Ureter (tissue), 1 donor: ENCODE data around the gene TMC3. TPM values are rescaled to one million over a fixed set of nuclear protein-coding genes. Genes with fewer than 3 reads are reported as not detected.
"Not testable (repeated sequence)": the region's sequence is repeated elsewhere in the genome, so short reads cannot be mapped to it uniquely, and the experiment has no call there.

Experiments
- DNase-seq: peaks from one replicate; pipeline ENCODE4 v3.0.0-alpha.2; 2020; ENCODE audit warnings: low spot score
- total RNA-seq: library from RNA; stranded (reverse); gene quantifications from one replicate; pipeline ENCODE4 v1.2.4, GENCODE V29; 2023
- donor health status: DM: yes; HTN: yes; CAD: no.

The TMC3 gene
- total RNA-seq = 1.4 TPM

DNA sequence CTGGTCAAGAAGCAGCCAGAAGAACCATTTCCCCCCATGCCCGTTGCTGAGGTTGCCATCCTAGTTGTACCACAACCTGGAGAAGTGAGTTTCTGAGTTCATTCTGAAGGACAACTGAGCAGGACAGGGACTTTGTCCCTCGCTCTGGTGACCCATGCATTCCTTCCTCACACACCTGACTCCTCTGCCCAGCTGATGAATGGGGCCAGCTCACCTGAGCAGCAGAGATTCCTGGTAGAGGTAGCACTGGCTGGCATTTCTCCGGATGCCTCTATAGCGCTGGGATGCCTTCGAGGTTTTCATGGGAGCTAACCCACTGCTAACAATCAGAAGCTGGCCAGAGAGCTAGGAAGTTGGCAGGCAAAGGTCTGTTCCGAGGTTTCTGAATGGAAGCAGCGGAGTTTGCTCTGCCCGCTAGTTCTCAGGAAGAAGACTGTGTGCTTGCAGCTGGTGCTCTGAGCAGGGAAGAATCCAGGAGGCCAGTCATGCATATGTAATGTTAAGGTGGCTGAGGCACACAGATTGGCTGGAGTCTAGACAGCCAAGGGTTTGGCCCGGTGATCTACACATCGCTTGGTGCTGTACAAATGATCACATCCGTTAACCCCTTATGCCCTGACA lies at the start of gene TMC3:
TMC3 (minus strand) TSS at position 439 of the 621 bp plus-strand sequence; CDS start at position 303, 136 bp downstream.
- no peak for DNase-seq

DNA sequence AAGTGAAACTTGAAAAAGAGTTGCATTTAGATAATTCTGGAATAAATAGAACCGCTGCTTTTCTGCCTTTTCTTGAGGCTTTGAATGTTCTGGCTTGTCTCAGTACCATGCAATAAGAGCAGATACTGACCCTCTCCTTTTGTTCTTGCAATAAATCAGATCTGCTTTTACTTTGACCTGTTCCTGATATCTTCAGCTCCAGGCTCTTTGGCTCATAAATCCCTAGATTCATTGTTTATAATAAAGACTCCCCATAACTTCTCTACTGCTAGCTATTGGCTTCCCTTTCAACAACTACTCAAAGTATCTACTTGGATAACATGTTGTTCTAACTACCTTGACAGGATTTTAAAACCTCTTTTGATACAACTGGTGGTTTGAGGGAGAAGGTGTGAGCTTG lies 47.4 kb upstream of the TMC3 start:
- no peak for DNase-seq

GRCh38 chr15:81419332-81419943 lies 45.4 kb upstream of the TMC3 start:
- DNase-seq = no peak

DNA sequence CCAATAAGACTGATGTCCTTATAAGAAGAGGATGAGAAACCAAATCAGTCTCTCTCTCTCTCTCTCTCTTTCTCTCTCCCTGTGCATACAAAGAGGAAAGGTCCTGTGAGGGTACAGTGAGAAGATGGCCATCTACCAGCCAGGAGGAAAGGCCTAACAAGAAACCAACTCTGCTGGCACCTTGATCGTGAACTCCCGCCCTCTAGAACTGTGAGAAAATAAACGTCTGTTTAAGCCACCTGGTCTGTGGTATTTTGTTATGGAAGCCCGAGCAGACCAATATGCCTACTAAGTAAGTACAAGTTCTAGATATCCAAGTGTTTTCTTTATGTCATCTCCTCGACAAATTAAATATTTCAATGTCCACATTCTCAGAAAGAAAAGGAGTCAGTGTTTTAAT lies 44.9 kb upstream of the TMC3 start:
- DNase-seq = no peak

- no peak for DNase-seq
These were observed 44.4 kb upstream of the TMC3 start for GRCh38 chr15:81418444-81418843.

- not testable (repeated sequence) for DNase-seq
These were observed 40.4 kb upstream of the TMC3 start for GRCh38 chr15:81414274-81414968.

GRCh38 chr15:81413851-81414250 lies 39.8 kb upstream of the TMC3 start:
- no peak for DNase-seq

DNA sequence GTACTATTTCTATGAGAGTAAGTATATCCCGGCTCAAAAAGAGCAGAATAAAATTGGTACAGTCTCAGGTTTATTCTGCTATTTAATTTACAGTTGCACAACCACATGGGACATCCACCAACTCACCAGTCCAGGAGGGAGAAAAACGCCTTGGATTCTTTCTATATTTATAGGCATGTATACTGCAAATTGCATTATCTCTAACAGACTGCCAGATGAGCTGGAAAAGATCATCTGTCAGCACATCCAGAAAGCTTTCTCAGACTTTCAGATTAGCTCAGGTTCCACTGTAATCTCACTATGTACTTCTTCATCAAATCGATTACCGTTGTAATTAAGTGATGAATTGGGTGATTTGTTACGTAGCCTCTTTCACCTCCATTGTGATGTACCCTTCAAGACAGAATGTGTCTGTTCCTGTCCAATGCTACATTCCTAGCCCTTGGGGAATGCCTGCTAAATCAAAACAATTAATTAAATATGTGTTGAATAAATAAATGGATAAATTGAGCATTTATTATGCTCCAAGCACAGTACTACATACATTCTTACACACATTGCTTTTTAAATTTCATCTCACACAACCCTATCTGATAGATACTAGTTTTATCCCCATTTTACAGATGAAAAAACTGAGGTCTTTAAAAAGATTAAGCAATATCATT lies 38.1 kb upstream of the TMC3 start:
- no peak for DNase-seq

- DNase-seq = no peak
These were observed 37.0 kb upstream of the TMC3 start for GRCh38 chr15:81411051-81411450.

DNA sequence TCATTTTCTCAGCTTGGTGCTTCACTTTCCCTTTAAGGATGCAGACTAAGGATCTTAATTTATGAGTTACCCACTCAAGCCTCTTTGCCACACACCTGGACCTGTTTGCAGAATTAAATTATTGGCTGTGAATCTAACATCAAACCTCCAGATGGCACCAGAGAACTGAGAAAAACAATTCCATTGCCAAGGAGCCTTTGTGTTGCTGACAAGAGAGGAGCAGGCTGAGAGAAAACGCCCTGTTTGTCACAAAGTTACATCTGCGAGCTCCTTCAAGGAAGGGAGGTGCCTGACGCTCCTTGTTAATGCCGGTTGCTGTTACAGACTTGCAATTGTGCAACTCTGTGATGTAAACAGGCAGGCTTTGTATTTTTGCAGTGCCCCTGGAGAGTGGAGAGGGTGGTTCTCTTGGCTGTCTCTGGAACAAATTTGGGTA lies 36.3 kb upstream of the TMC3 start:
- peak; percentile 54 for DNase-seq

- DNase-seq = no peak
These were observed 33.7 kb upstream of the TMC3 start for GRCh38 chr15:81407718-81408117.

- DNase-seq = no peak
These were observed 33.2 kb upstream of the TMC3 start for GRCh38 chr15:81407176-81407575.

- no peak for DNase-seq
These were observed 26.7 kb upstream of the TMC3 start for GRCh38 chr15:81400640-81401236.

DNA sequence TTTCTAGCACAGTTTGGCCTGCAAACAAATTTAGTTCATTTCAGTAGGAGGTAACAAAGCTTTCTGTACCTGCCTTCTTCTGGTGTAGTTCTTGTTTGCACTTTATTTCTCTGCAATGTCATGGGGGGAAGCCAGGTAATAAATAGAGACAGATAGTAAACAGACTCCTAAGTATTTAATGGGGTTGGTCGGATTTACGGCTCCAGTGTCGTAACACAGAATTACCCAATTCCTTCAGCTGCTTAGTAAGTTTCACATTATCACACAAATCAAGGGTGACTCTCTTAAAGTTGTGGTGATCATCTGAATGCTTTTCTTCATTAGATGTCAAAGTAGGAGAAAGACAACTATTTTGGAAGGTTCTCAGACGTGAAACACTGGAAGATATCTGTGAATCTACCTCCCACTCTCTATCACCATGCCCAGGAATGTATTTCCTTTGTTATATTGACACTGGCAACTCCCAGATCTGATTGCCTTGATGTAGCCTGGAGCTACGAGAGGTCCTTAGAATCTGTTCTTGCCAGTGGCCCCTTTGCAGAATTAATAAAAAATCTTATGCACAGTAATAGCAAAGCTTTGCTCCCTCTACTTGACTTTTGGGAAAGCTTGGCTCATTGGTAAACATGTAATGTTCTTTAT lies 25.0 kb upstream of the TMC3 start:
- no peak for DNase-seq

DNA sequence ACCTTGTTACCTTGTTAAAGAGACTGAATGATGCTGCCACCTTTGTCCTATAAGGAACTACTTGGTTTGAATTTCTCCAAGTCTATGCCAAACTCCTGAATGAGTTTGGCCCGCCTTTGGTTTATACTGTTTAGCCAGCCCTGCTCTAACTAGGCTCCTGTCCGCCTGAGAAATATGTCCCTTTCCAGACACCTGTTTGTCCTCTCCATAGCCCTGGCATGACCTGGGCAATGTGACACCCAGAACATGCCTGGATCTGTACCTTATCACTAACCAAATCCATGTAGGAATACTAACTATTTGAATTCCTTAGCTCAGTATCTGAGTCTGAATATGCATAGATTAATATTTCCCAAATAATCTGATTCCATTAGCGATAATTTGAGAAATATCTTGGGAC lies 24.4 kb upstream of the TMC3 start:
- no peak for DNase-seq

- DNase-seq = no peak
These were observed 20.6 kb upstream of the TMC3 start for GRCh38 chr15:81394603-81395002.

GRCh38 chr15:81391657-81392056 lies 17.6 kb upstream of the TMC3 start:
- DNase-seq = no peak

DNA sequence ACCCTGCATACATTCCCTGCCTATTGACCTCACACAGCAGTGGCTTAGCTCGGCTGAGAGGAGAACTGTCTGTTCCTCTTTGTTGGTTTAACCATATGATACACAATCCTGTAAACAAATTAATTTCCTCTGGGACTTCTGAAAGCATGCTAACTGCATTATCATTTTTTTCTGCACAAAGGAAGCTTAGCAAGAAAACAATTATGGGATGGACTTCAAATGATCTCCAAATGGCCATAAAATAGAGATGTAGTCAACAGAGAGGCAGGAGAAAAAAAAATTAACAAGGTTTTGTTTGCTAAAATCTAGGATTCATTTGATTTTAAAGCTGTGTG lies 14.4 kb upstream of the TMC3 start:
- DNase-seq = no peak

GRCh38 chr15:81387621-81388435 lies 13.8 kb upstream of the TMC3 start:
- no peak for DNase-seq

DNA sequence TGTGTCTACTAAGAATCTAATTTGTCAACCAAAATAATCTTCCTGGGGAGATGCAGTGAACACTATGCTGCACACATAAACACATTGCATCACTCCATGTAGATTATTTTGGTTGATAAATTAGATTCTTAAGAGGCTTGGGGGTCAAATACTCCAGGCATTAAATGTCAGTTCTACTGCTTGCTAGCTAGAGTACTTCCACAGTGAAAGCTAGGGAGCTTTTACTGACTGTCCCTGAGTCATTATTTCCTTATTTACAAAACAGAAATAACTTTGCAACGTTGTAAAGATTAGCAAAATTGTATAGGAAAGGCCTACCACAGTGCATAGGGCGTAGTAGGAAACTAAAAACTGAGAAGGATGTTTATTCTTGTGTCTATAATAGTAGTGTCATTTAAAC lies 12.9 kb upstream of the TMC3 start:
- no peak for DNase-seq

DNA sequence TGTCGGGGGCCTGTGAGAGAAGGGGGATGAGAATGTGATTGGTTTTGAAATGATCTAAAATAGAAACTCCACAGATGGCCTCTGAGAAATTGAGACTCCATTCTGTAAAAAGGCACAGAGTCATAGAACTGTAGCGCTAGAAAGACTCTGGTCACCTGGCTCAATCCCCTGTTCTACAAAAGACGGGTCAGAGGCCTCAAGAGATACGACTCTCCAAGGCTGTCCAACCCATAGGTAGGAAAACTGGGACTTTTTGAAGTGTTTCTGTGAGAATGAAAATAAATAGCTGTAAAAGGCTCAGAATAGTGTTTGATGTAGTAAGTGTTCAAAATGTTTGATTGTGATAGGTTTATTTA lies 11.7 kb upstream of the TMC3 start:
- no peak for DNase-seq
